Caco-2 (cell line): ENCODE data around the gene SLC43A1. TPM values are rescaled to one million over a fixed set of nuclear protein-coding genes. Genes with fewer than 3 reads are reported as not detected.

Experiments
- BruUV-seq: library from RNA; stranded (reverse); fragments of 400-500 nt; replicated peaks from 2 replicates; lab custom pipeline; 2021; lab: Mats Ljungman, UMichigan
- CTCF ChIA-PET: fragments of 300-600 bp; sonication (Branson Sonifier 250); formaldehyde crosslinking; loops from one replicate; lab custom pipeline; 2022; ENCODE audit warnings: antibody characterized with exemption; lab: Charles Lee
- POLR2A ChIA-PET: fragments of 300-600 bp; sonication (Branson Sonifier 250); formaldehyde crosslinking; loops from one replicate; lab custom pipeline; 2022; ENCODE audit warnings: antibody characterized with exemption; lab: Charles Lee
- DNase-seq, 2 experiments: peaks; one replicate each; pipeline versions ENCODE4 v3.0.0 to v3.0.0-alpha.2; 2020 to 2022
- H3K27me3 ChIP-seq: replicated peaks from 2 replicates; pipeline ENCODE4 v1.6.0; 2011; ENCODE audit warnings: low read length; ENCODE audit not compliant: control insufficient read depth, insufficient read depth
- H3K36me3 ChIP-seq: 2 replicates; pipeline ENCODE4 v1.5.1; 2011; ENCODE audit warnings: low read length; ENCODE audit not compliant: control insufficient read depth, insufficient read depth
- H3K4me1 ChIP-seq: fragments of 250-450 bp; sonication (Bioruptor Pico); 2 replicates; pipeline ENCODE4 v1.5.1; 2020; ENCODE audit warnings: mild to moderate bottlenecking
- H3K4me3 ChIP-seq: 2 replicates; pipeline ENCODE4 v1.5.1; 2011; ENCODE audit warnings: low read depth, mild to moderate bottlenecking, control low read depth, low read length
- H3K9me3 ChIP-seq: fragments of 250-450 bp; sonication (Bioruptor Pico); 2 replicates; pipeline ENCODE4 v1.5.1; 2020; ENCODE audit warnings: mild to moderate bottlenecking, moderate library complexity
- H3K27ac Mint-ChIP-seq: one replicate; pipeline ENCODE4 v1.8.0; 2022; ENCODE audit warnings: mixed read lengths; ENCODE audit not compliant: unreplicated experiment
- H3K27me3 Mint-ChIP-seq: one replicate; pipeline ENCODE4 v1.8.0; 2022; ENCODE audit warnings: mixed read lengths; ENCODE audit not compliant: insufficient read depth, unreplicated experiment
- H3K36me3 Mint-ChIP-seq: one replicate; pipeline ENCODE4 v1.8.0; 2022; ENCODE audit warnings: mild to moderate bottlenecking, mixed read lengths; ENCODE audit not compliant: insufficient read depth, unreplicated experiment
- H3K4me1 Mint-ChIP-seq: one replicate; pipeline ENCODE4 v1.8.0; 2022; ENCODE audit warnings: low read depth, mixed read lengths; ENCODE audit not compliant: unreplicated experiment
- H3K4me3 Mint-ChIP-seq: one replicate; pipeline ENCODE4 v1.8.0; 2022; ENCODE audit warnings: mild to moderate bottlenecking, moderate library complexity, mixed read lengths; ENCODE audit not compliant: unreplicated experiment
- H3K9me3 Mint-ChIP-seq: one replicate; pipeline ENCODE4 v1.8.0; 2022; ENCODE audit warnings: mixed read lengths; ENCODE audit not compliant: unreplicated experiment
- intact Hi-C: fragments of 100-400 bp; cut with micrococcal nuclease; formaldehyde crosslinking; loops from one replicate; pipeline ENCODE4 v1.10.0; 2022; ENCODE audit not compliant: unreplicated experiment
- total RNA-seq: library from RNA; stranded (reverse); gene quantifications from 2 replicates; pipeline ENCODE4 v1.2.3, GENCODE V29; 2022
- TF ChIP-seq, protein P1 (sequence below), 2 experiments: fragments of 200-600 bp in 1 of 2; IDR thresholded peaks; 1 replicate in 1 of 2; 2 replicates in 1 of 2; pipeline versions ENCODE4 v1.5.1 to v1.8.0; 2011 to 2022; ENCODE audit warnings: antibody characterized with exemption in 1 of 2, control low read depth in 1 of 2, inconsistent platforms in 1 of 2, low read depth in 1 of 2, low read length in 1 of 2, mild to moderate bottlenecking in 1 of 2, moderate library complexity in 1 of 2; ENCODE audit not compliant: insufficient read depth in 1 of 2, severe bottlenecking in 1 of 2, unreplicated experiment in 1 of 2

Gene SLC43A1
- total RNA-seq, 1 experiment from 2014 or later: 71.7 TPM

DNA sequence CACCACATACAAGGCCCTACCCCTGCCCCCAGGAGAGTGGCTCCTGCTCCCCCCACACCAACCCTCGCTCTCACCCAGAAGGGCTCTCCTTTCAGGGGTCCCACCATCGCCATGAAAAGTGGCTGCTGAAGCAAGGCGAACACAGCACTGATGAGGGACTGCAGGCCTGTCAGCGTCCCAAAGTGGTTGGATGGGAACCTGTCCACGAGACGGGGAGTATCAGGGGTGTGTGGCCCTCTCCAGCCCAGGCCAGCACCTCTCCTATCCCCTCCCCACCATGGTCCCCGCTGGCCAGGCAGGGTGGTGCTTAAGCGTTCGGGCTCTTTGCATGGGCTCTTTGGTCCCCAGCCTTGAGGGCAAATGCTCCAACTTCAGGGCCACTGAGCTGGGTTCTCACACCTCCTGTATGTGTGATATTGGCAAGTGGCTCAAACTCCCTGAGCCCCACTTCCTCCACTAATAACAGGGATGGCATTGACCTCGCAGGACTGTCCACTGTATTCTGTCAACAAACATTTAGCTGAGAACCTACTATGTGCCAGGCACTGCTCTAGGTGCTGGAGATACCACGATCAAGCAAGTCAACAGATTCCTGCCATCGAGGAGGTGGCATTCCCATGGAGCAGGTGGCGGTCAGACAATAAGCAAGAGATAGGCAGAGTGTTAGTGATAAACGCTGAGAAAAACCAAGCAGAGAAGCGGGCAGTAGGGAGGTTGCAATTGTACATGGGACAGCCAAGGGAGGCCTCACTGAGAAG is 28.3 kb downstream of the SLC43A1 start:
- Mint-ChIP-seq H3K27me3 (no peaks in the 10 kb centered on the region), H3K36me3 (peaks cover 37% of the 10 kb centered on the region)
- H3K36me3 ChIP-seq: peaks cover 4% of the 10 kb centered on the region

DNA sequence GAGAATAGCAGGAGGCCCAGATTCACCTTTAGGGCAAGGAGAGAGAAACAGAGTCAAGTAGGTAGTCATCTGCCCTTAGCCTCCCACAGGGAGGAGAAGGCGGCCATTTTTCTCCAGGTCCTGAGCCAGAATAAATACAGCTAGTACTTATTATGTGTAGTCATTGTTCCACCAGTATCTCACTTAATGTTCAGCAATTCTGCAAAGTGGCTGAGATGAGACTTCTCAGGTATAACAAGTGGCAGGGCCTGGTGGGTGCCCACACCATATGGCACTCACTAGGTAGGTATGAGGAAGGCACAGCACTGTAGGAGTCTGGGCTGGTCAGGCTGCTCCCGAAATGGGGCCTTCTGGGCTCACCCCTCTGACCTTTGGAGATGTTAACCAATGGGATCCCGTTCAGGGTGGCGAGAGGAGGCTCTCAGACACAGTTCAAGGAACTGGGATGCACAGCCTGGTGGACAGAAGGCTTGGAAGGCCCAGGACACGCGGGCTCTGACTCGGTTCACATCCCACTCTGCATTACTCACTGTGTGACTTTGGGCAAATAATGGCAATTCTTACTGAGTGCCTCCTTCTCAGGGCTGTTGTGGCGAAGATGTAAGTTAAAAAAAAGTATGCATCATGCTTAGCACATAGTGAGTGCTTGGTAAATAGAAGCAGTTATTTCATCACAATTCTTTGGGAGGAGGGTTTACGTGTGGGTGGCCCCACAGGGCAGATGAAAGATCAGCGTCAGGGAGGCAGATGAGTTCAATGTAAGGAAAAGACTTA is 30.1 kb downstream of the SLC43A1 start:
- peaks cover 8% of the 10 kb centered on the region for H3K4me1 Mint-ChIP-seq
- Histone ChIP-seq H3K36me3 (peaks cover 2% of the 10 kb centered on the region), H3K4me3 (no peak overlapping the region), H3K4me1 (peaks cover 2% of the 10 kb centered on the region; the same call in 1 of the 2 replicates), H3K9me3 (no peaks in the 10 kb centered on the region), H3K27me3 (no peaks in the 10 kb centered on the region)
- no peak overlapping the region for H3K27ac Mint-ChIP-seq
- TF ChIP-seq, protein P1, sequence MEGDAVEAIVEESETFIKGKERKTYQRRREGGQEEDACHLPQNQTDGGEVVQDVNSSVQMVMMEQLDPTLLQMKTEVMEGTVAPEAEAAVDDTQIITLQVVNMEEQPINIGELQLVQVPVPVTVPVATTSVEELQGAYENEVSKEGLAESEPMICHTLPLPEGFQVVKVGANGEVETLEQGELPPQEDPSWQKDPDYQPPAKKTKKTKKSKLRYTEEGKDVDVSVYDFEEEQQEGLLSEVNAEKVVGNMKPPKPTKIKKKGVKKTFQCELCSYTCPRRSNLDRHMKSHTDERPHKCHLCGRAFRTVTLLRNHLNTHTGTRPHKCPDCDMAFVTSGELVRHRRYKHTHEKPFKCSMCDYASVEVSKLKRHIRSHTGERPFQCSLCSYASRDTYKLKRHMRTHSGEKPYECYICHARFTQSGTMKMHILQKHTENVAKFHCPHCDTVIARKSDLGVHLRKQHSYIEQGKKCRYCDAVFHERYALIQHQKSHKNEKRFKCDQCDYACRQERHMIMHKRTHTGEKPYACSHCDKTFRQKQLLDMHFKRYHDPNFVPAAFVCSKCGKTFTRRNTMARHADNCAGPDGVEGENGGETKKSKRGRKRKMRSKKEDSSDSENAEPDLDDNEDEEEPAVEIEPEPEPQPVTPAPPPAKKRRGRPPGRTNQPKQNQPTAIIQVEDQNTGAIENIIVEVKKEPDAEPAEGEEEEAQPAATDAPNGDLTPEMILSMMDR (IDR thresholded peaks at IDR 0.05; ENCODE audit: insufficient read depth in 1 of 2, low read depth in 1 of 2, low read length in 1 of 2, severe bottlenecking in 1 of 2, unreplicated experiment in 1 of 2): no peak
- no TSS peak for BruUV-seq
- ChIA-PET POLR2A (no interaction called here), CTCF (interaction anchor here (0.7 to 1.3 kb wide), 2 partner anchors 8 kb away, joined by 3 to 4 read pairs; no protein-coding TSS in a partner anchor)
- no peak for DNase-seq
- no peaks in the 10 kb centered on the region for H3K27me3 Mint-ChIP-seq
- intact Hi-C loops: no loop called here
- H3K9me3 Mint-ChIP-seq: no peaks in the 10 kb centered on the region
- H3K36me3 Mint-ChIP-seq: peaks cover 34% of the 10 kb centered on the region
- H3K4me3 Mint-ChIP-seq: no peak overlapping the region

More for the DNA sequence above, 28.3 kb downstream of the SLC43A1 start:
- TF ChIP-seq, protein P1 (IDR thresholded peaks at IDR 0.05; ENCODE audit: insufficient read depth in 1 of 2, low read depth in 1 of 2, low read length in 1 of 2, severe bottlenecking in 1 of 2, unreplicated experiment in 1 of 2): no peak
- Mint-ChIP-seq H3K9me3 (no peaks in the 10 kb centered on the region), H3K27ac (no peak overlapping the region), H3K4me1 (peaks cover 7% of the 10 kb centered on the region), H3K4me3 (no peak overlapping the region)
- CTCF ChIA-PET: no interaction called here
- Histone ChIP-seq H3K9me3 (no peaks in the 10 kb centered on the region), H3K27me3 (no peaks in the 10 kb centered on the region), H3K4me3 (no peak overlapping the region), H3K4me1 (no peaks in the 10 kb centered on the region)
- no TSS peak for BruUV-seq
- intact Hi-C loops: no loop called here
- POLR2A ChIA-PET: no interaction called here
- no peak for DNase-seq

DNA sequence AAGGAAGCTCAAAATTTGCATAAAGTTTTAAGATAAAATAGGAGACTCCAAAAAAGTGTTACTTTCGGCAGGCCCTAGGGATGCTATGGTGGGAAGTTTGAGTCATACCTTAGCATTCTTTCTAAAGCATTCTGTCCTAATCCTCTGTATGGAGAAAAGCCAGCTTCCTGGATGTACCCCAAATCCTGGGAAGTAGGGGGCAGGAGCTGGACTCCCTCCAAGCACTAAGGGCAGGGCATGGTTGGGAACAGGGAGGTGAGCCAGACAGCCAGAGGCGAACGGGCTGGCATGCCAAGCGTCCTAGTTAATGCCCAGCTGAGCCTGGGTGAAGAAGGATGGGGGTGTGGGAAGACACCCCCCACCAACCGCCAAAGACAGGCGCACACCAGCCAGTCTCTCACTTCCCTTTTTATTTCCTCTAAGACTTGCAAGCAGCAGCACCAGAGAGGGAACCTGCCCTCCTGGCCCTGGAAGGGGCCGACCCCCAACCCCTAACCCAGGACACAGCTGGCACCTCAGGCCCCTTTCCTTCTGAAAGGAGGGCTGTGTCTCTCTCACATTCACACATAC is 31.3 kb downstream of the SLC43A1 start:
- CTCF ChIA-PET: interaction anchor here (1.3 kb wide), 1 partner anchor 9 kb away, joined by 4 read pairs; no protein-coding TSS in a partner anchor
- TF ChIP-seq, protein P1 (IDR thresholded peaks at IDR 0.05; ENCODE audit: insufficient read depth in 1 of 2, low read depth in 1 of 2, low read length in 1 of 2, severe bottlenecking in 1 of 2, unreplicated experiment in 1 of 2): no peak
- Mint-ChIP-seq H3K4me3 (no peak overlapping the region), H3K9me3 (no peaks in the 10 kb centered on the region), H3K4me1 (peaks cover 16% of the 10 kb centered on the region), H3K36me3 (peaks cover 29% of the 10 kb centered on the region), H3K27ac (no peak overlapping the region), H3K27me3 (no peaks in the 10 kb centered on the region)
- Histone ChIP-seq H3K4me1 (peaks cover 5% of the 10 kb centered on the region; the same call in 1 of the 2 replicates), H3K36me3 (peaks cover 2% of the 10 kb centered on the region), H3K27me3 (no peaks in the 10 kb centered on the region), H3K9me3 (no peaks in the 10 kb centered on the region), H3K4me3 (no peak overlapping the region)
- BruUV-seq: no TSS peak
- no peak for DNase-seq
- POLR2A ChIA-PET: no interaction called here
- intact Hi-C loops: no loop called here
